ENCODE results near the gene CFAP210.

Gene CFAP210, protein sequence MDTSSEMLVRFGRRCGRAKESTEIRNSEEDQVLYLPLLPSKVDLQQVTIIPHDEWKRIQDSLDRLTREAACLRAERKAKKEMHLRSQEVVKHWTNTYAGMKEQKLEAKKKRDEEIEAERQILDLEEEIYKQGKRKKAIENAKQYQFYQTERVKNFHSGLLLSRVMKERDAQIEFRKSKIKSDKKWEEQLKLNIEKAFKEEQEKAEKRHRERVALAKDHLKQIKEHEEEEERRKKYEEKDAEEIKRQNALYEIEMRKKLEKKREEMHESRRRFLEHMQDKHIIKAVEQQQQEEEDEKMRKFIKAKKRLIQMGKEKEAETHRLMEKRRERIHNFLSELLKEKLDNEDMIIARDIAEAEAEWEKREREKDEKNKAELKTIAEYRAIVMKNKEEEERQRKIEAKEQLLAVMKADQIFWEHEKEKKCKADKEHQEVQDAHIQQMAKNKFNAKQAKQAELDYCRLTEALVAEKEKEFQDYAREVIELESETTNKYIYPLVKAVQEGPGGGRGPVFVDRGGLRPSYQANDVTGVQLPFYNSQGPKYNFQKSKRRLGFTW

DNA sequence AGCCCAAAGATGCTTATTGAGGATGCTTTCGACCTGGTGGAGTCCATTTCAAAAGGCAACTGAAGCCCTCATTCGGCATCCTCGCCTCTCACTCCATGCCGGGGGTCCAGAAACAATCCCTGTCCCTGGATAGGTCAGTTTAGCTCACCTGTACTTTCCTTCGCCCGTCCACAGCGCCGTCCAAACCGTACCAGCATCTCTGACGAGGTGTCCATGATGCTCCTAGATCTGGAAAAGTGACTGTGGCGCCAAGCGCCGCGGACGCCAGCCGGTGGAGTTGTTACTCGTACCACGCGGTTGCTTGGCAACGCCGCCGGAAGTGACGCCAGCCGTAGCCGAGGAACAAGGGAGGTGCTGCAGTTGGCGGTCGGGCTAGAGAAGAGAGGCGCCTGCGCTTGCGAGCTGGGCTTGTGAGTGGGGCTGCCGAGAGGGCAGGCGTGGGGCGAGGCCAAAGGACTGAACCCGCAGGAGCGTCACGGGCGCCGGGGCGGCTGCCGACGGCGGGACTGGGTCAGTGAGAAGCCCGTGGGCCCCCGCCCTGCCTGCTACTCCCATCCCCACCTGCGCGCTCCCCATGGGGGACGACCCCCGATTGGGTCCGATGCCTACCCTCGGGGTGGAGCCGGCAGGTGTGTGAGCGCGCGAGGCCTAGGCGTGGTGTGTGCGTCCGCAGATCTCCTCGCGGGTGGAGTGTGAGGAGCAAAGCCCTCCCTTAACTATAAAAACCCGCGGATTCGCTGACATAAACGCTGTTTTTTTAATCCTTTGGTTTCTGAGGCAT is at the start of gene CFAP210, which contains the start of gene PHOSPHO2:
Gene CFAP210, minus strand, starts transcription at position 293 of the 781 bp plus-strand sequence. Its CDS starts 78 bp downstream, at position 215.
Gene PHOSPHO2, plus strand, starts transcription at position 357 of the 781 bp plus-strand sequence. CDS start 6,503 bp downstream, outside the sequence.
- DNase-seq (ENCODE audit: low read depth), result peak; percentile 97
- TF ChIP-seq, protein P1, sequence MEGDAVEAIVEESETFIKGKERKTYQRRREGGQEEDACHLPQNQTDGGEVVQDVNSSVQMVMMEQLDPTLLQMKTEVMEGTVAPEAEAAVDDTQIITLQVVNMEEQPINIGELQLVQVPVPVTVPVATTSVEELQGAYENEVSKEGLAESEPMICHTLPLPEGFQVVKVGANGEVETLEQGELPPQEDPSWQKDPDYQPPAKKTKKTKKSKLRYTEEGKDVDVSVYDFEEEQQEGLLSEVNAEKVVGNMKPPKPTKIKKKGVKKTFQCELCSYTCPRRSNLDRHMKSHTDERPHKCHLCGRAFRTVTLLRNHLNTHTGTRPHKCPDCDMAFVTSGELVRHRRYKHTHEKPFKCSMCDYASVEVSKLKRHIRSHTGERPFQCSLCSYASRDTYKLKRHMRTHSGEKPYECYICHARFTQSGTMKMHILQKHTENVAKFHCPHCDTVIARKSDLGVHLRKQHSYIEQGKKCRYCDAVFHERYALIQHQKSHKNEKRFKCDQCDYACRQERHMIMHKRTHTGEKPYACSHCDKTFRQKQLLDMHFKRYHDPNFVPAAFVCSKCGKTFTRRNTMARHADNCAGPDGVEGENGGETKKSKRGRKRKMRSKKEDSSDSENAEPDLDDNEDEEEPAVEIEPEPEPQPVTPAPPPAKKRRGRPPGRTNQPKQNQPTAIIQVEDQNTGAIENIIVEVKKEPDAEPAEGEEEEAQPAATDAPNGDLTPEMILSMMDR (conservative IDR thresholded peaks at IDR 0.05; ENCODE audit: low read depth, low read length), result no peak
- H3K4me3 ChIP-seq (ENCODE audit: low read depth, low read length), result peak within 1 kb of the TSS; percentile 88

DNA sequence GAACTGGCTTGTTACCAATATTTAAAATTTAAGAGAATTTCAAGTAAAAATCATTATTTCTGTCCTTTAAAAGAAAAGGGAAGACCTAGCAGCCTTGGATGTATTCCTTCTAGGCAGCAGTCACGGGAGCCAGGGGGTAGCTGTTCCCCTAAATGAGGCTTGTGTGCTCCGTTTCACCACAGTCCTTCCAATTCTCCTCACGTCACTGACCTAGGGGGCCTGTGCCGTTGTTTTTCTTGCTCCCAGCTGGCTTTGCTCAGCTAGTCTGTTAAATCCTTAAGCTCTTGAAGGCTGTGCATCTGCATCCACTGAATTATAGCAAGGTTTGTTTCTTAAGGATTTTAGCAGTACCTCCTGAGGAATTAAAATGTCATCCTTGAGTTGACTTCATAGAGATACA is 49.3 kb upstream of the CFAP210 start:
- DNase-seq (ENCODE audit: low read depth), result peak; percentile 35
- TF ChIP-seq, protein P1 (conservative IDR thresholded peaks at IDR 0.05; ENCODE audit: low read depth, low read length), result no peak
- no peak overlapping the region for H3K4me3 ChIP-seq (ENCODE audit: low read depth, low read length)

DNA sequence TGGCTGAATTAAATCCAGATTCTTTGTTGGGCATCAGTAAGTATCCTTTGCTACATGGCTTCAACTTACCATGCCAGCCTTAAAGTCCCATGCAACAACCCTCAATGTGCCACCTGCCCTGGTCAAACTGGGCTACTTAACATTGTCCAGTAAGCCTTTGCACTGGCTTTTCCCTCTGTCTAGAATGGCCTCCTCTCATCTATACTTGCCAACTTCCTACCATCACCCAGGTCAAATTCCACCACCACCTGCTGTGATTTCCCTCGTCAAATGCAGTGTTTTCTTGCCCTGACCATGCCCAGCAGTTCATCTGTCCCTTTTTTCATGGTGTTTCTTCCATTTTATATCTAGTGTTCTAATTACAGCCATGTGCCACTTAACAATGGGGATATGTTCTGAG is 45.1 kb upstream of the CFAP210 start:
- TF ChIP-seq, protein P1 (conservative IDR thresholded peaks at IDR 0.05; ENCODE audit: low read depth, low read length), result no peak
- DNase-seq (ENCODE audit: low read depth), result no peak
- no peak overlapping the region for H3K4me3 ChIP-seq (ENCODE audit: low read depth, low read length)

DNA sequence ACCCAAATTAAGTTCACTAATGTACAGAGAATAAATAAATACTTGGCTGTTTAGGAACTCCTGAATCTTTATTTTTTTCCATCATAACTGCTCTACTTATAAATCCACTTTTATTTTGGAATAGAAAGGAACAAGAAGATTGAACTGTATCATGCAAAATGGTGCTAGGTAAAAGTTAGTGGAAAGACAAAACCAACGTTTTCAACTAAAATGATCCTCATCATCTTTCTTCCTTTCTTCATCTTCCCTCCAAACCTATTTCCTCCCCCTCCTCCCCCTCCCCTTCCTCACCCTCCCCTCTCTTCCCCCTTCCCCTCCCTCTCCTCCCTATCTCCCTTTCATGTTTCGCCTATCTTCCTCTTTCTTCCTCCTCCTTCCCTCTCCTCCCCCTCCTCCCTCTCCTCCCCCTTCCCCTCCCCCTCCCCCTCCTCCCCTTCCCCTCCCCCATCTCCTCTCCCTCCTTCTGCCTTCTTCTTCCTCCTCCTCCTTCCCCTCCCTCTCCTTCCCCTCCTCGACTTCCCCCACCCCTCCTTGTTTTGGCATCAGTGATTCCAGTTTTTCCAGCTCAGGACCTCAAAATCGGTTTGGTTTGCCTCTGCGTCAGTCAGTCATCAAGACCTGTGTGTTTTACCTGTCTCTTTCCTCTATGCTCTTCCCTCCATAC is 44.5 kb upstream of the CFAP210 start:
- DNase-seq (ENCODE audit: low read depth), result no peak
- TF ChIP-seq, protein P1 (conservative IDR thresholded peaks at IDR 0.05; ENCODE audit: low read depth, low read length), result no peak
- no peak overlapping the region for H3K4me3 ChIP-seq (ENCODE audit: low read depth, low read length)

DNA sequence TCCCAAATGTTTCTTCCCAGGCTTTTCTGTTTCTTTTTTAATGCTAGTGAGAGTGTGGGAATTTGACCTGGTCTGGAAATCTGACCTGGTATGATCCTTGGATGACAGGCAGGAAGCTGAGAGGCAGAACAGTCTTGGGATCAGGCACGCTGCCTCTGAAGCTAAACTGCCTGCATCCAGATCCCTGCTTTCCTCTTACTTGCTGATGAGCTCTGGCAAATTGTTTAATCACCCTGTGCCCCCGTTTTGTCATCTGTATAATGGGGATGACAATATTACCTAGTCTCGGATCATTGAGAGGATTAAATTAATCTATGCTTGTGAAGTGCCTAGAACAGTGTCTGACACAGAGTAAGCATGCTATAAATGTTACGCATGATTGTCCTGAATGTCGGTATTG is 42.7 kb upstream of the CFAP210 start:
- DNase-seq (ENCODE audit: low read depth), result peak; percentile 34
- no peak overlapping the region for H3K4me3 ChIP-seq (ENCODE audit: low read depth, low read length)
- TF ChIP-seq, protein P1 (conservative IDR thresholded peaks at IDR 0.05; ENCODE audit: low read depth, low read length), result no peak

DNA sequence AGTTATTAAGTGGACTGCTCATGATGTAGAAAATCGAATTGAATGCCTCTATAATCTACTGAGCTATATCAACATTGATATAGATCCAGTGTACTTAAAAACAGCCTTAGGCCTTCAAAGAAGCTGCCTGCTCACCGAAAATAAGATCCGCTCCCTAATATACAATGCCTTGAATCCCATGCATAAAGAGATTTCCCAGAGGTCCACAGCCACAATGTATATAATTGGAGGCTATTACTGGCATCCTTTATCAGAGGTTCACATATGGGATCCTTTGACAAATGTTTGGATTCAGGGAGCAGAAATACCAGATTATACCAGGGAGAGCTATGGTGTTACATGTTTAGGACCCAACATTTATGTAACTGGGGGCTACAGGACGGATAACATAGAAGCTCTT is 41.4 kb upstream of the CFAP210 start:
- no peak overlapping the region for H3K4me3 ChIP-seq (ENCODE audit: low read depth, low read length)
- TF ChIP-seq, protein P1 (conservative IDR thresholded peaks at IDR 0.05; ENCODE audit: low read depth, low read length), result no peak
- DNase-seq (ENCODE audit: low read depth), result no peak

Data from choroid plexus epithelial cell (primary cell).